ENCODE results near the gene MDM1. TPM values are rescaled to one million over a fixed set of nuclear protein-coding genes. Genes with fewer than 3 reads are reported as not detected.

Gene MDM1, protein sequence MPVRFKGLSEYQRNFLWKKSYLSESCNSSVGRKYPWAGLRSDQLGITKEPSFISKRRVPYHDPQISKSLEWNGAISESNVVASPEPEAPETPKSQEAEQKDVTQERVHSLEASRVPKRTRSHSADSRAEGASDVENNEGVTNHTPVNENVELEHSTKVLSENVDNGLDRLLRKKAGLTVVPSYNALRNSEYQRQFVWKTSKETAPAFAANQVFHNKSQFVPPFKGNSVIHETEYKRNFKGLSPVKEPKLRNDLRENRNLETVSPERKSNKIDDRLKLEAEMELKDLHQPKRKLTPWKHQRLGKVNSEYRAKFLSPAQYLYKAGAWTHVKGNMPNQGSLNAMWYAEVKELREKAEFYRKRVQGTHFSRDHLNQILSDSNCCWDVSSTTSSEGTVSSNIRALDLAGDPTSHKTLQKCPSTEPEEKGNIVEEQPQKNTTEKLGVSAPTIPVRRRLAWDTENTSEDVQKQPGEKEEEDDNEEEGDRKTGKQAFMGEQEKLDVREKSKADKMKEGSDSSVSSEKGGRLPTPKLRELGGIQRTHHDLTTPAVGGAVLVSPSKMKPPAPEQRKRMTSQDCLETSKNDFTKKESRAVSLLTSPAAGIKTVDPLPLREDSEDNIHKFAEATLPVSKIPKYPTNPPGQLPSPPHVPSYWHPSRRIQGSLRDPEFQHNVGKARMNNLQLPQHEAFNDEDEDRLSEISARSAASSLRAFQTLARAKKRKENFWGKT
- polyA plus RNA-seq (ENCODE audit: insufficient read length in 4 of 4), result 10 to 100 TPM; 30.2 to 42.5 (median 35.0) TPM

- DNase-seq (ENCODE audit: low read depth in 4 of 4, low spot score in 3 of 4), result peak; percentile 93 to 96 (median 96)
These were observed at the start of gene MDM1 for GRCh38 chr12:68331869-68332727. TSS of gene MDM1 (minus strand) at chr12:68332362. CDS start at chr12:68332245, 117 bp downstream.

GRCh38 chr12:68381476-68382219, 49.5 kb upstream of the MDM1 start:
- no peak for DNase-seq (ENCODE audit: low read depth in 4 of 4, low spot score in 3 of 4)

DNA sequence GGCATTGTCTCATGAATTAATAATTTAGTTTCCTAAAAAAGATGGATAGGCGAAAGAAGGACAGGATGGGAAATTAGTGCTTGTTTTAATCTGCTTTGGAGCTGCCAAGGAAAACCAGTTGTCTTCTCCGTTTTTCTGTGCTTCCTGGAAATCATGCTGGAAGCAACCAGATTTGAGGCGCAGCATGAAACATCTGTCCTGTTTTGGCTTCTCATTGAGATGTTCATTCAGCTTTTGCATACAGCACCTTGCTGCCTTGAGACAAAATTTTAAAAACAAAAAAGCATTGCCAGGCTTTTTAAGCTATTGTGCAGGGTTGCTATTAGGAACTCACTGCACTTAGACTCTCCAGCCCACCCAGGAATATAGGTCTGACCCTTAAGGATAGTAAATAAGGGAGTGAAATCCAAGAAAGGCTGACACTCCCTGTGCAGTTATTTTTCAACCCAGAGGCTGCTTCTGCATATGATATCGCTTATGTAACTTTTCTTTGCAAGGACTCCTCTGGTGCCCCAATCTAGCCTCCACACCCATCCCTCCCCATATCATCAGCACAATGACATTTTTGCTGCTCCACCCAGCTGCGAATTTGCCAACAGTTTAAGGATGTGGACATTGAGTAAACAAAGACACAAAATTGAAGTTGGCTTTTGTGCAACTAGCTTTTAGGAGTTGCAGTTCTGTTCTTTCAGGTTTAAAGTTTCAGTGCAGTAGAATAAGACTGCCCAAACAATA, 46.9 kb upstream of the MDM1 start:
- no peak for DNase-seq (ENCODE audit: low read depth in 4 of 4, low spot score in 3 of 4)

- DNase-seq (ENCODE audit: low read depth in 4 of 4, low spot score in 3 of 4), result no peak
These were observed 45.7 kb upstream of the MDM1 start for GRCh38 chr12:68377881-68378280.

- no peak for DNase-seq (ENCODE audit: low read depth in 4 of 4, low spot score in 3 of 4)
These were observed 44.7 kb upstream of the MDM1 start for GRCh38 chr12:68376901-68377300.

- no peak for DNase-seq (ENCODE audit: low read depth in 4 of 4, low spot score in 3 of 4)
These were observed 43.9 kb upstream of the MDM1 start for GRCh38 chr12:68375756-68376695.

DNA sequence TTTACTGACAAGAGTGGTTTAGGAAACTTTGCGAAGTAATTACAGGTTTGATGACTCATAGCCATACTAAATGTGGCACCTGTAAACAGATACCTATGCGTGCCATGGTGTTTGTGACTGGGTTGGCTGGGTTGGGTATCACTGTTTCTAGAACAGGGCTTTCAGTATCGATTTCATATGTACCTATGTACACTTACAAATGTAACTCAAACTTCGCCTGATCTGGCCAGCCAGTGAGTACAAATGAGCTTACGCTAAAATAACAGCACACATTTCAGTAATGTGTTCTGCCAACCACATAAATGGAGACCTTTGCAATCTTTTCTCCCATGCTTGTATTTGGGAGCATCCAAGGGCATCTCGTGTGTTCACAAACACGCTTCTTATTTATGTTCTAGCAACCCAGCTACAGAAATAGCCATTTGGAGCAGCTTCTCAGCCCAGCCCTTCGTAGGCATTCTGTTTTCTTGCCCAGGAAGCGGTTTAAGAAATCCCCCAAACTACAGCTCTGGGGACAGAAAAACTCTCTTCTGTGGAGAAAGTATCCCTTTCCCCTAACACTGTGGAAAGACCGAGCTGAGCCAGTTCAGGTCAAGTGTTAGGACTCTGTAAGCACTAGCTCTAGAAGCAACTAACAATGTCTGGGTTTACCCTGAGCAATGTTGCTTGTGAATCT, 42.3 kb upstream of the MDM1 start:
- no peak for DNase-seq (ENCODE audit: low read depth in 4 of 4, low spot score in 3 of 4)

DNA sequence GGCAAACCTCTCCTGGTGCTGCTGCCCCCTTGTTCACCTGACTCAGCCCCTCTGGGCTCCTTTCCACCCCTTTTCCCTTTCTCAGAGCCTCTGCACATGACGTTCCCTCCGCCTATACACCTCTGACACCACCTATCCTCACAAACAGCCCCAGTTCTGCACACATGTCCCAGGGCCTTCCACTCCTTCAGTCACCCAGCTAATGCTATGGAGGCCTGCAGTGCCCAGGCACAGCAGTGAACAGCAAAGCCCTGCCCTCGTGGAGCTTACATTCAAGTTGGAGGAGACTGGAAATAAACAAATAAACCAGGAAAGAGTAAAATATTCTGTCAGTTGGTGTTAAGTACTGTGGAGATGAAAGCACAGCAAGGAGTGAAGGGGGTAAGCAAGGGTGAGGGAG, 38.5 kb upstream of the MDM1 start:
- DNase-seq (ENCODE audit: low read depth in 4 of 4, low spot score in 3 of 4), result no peak

DNA sequence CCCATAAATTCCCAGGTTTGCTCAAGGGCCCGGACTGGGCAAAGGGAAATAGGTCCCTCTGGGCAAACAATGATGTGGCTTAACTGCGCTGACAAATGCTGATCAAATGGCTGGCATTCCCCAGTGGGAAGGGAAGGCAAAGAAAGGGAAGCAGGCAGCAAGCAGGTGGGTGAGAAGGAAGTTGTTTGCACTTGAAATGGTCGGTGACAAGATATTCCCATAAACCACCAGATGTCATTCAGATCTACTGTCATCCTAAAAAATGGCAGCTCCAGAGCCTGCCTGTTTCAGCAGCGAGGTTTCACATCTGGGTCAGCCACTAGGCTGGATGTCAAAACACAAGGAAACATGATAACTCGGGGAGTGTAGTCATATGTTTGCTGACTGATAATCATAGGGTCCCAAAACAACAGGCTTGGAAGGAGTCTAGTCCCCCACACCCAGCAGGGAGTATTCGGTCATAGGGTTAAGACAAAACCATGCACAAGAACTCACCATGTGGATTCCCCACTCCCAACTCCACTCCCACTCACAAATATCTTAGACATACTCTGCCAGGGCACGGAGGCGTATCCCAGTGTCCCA, 37.9 kb upstream of the MDM1 start:
- no peak for DNase-seq (ENCODE audit: low read depth in 4 of 4, low spot score in 3 of 4)

DNA sequence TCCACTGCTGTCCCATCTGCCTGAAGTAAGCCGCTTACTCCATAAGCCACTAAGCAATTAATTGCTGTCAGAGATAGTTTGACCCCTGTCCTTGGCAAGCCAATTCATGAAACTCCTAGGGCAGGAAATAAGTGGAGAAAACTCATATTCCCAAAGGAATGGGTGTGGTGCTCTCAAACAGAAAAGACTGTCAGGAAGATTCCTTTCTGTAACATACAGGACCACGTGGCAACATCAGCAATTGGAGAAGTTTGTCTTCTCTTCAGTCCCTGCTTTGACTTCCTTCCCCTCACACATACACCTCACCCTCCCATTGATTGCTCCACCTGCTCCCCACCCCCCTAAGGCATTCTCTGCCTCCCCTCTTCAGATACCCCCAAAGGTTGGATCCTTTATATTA, 36.2 kb upstream of the MDM1 start:
- DNase-seq (ENCODE audit: low read depth in 4 of 4, low spot score in 3 of 4), result no peak

- no peak for DNase-seq (ENCODE audit: low read depth in 4 of 4, low spot score in 3 of 4)
These were observed 35.7 kb upstream of the MDM1 start for GRCh38 chr12:68367903-68368302.

GRCh38 chr12:68367116-68367515, 35.0 kb upstream of the MDM1 start:
- DNase-seq (ENCODE audit: low read depth in 4 of 4, low spot score in 3 of 4), result no peak

DNA sequence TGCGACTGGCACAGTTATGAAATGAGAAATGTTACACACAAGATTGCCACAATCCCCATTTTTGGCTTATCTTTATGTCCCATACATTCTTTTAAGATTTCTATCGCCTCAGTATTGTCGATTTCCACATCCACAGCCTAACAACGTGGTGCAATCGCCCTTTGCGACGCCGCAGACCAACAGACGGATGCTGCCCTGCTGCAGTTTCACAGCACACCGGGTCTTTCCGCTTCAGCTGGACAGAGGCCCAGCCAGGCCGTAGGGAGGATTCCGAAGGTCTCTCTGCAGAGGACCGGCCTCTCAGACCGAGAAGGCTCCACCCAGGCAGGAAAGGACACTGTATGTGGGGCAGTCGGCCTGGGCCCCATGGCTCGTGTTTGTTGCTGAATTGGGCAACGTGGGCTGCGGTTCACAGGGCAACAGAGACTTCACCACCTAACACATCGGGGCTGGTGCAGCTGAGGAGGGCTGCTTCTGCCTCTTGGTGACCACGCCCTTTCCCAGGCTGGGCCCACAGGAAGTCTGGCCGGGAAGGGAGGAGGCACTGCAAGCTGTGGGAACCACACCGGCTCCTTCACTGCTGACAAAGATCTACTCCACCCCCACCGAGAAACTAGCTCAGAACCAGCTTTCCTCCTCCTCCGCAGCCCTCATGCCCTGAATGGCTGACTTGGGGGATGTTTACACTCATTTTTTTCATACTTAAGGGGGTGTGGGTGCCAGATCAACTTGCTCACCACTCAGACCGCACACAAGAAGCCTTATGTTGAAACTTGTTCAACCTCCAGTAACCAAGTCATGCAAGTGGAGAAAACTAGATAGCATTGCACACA, 32.9 kb upstream of the MDM1 start:
- peak; percentile 54 to 76 (median 69) for DNase-seq (ENCODE audit: low read depth in 4 of 4, low spot score in 3 of 4)

DNA sequence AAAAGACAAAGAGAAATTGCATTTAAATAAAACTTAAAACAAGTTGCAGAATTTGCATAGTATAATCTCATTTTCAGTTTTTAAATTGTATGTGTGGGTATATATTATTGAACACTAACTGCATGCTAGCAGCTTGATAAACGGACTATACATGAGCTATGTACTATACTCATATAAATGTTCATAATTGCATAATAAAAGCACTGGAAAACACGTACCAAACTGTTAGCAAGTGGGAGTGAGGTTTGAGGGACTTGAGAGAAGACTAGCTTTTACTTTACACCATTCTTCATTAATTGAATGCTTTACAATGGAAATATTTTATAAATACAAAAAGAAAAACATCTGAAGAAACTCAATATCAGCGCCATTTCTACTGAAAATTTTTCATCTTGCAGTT, 32.2 kb upstream of the MDM1 start:
- no peak for DNase-seq (ENCODE audit: low read depth in 4 of 4, low spot score in 3 of 4)

DNA sequence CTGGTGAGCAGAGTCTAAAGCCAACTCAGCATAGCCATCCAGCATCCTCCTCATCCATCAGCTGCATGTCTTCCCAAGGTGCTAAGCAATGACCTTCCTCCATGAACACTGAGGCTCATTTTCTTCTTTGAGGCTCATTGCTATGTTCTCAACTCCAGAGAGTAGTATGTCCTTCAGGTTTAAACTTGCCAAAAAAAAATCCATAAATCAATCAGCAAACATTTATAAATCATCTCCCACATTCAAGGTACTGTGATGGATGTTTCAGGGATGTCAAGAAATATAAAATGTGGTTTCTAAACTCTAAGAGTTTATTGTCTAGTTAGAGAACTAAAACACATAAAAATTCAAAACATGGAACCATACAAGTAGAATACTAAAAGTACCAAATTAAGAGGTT, 29.8 kb upstream of the MDM1 start:
- no peak for DNase-seq (ENCODE audit: low read depth in 4 of 4, low spot score in 3 of 4)

GRCh38 chr12:68359674-68360073, 27.5 kb upstream of the MDM1 start:
- DNase-seq (ENCODE audit: low read depth in 4 of 4, low spot score in 3 of 4), result no peak
